Fibroblast of lung (primary cell): ENCODE measurements around the gene KLHL34.

Source experiments
- CTCF ChIP-seq, 2 donors: IDR thresholded peaks in 1 of 2; conservative IDR thresholded peaks in 1 of 2; 1 replicate in 1 of 2; 2 replicates in 1 of 2; pipeline ENCODE4 v1.5.1; 2011 to 2012; ENCODE audit warnings: low read length in 2 of 2, control low read depth in 1 of 2, inconsistent platforms in 1 of 2, low read depth in 1 of 2, mild to moderate bottlenecking in 1 of 2
- EZH2 ChIP-seq: IDR thresholded peaks from 2 replicates; pipeline ENCODE4 v1.5.1; 2012; ENCODE audit warnings: low read length, control low read depth, mild to moderate bottlenecking; ENCODE audit errors: missing control alignments

DNA sequence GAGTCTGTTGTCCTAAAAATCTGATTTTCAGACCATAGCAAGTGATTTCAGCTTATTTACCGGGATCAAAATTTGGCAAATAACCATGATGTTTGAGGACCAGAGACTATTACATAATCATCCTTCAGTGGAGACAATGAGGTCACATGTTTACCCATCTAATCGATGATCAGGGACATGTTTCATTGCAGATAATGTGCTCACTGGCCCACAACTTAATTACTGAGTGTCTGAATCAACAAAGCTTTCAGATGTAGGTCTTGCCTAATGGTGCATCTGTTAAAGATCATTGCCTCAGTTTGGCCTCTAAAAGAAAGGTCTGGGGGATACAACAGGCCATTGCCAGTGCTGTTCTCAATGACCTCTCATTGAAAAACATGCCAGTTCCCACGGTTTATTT, 42.8 kb upstream of the KLHL34 start:
- no peak for TF ChIP-seq CTCF (conservative IDR thresholded peaks at IDR 0.05 in 1 of 2, IDR thresholded peaks at IDR 0.05 in 1 of 2; ENCODE audit: low read depth in 1 of 2, low read length in 2 of 2)
- no peak for TF ChIP-seq EZH2
